ENCODE results near the gene NHLRC1.

DNA sequence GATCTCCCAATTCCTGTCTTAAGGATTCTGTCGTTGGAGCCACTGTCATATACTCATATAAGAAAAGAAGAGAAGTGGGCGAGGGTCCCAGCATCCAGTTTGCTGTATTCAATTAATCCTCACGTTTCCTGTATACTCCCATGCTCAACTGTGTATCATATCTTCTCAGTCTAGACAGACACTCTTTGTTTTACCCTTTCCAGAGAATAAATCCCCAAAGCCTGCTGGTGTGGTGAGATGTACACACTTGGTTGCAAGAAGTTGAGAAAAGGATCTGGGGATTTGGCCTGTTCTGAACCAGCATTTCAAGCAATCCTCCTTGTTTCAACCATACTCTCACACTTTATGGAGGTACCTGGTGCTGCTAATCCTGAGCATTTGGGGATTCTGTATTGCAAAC lies 29.3 kb upstream of the NHLRC1 start:
- TF ChIP-seq, protein P1, sequence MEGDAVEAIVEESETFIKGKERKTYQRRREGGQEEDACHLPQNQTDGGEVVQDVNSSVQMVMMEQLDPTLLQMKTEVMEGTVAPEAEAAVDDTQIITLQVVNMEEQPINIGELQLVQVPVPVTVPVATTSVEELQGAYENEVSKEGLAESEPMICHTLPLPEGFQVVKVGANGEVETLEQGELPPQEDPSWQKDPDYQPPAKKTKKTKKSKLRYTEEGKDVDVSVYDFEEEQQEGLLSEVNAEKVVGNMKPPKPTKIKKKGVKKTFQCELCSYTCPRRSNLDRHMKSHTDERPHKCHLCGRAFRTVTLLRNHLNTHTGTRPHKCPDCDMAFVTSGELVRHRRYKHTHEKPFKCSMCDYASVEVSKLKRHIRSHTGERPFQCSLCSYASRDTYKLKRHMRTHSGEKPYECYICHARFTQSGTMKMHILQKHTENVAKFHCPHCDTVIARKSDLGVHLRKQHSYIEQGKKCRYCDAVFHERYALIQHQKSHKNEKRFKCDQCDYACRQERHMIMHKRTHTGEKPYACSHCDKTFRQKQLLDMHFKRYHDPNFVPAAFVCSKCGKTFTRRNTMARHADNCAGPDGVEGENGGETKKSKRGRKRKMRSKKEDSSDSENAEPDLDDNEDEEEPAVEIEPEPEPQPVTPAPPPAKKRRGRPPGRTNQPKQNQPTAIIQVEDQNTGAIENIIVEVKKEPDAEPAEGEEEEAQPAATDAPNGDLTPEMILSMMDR (conservative IDR thresholded peaks at IDR 0.05; ENCODE audit: low read depth in 2 of 2) = no peak
- TF ChIP-seq ZNF114 (CRISPR knock-in tag; IDR thresholded peaks at IDR 0.05) (no peak), EZH2 (IDR thresholded peaks at IDR 0.05; ENCODE audit: low read depth, unreplicated experiment) (no peak), EZH2phosphoT487 (IDR thresholded peaks at IDR 0.05; ENCODE audit: unreplicated experiment) (no peak), JUNB (IDR thresholded peaks at IDR 0.05; ENCODE audit: unreplicated experiment) (no peak), POLR2AphosphoS5 (IDR thresholded peaks at IDR 0.05; ENCODE audit: low read depth) (no peak)
- TF ChIP-seq, protein P2, sequence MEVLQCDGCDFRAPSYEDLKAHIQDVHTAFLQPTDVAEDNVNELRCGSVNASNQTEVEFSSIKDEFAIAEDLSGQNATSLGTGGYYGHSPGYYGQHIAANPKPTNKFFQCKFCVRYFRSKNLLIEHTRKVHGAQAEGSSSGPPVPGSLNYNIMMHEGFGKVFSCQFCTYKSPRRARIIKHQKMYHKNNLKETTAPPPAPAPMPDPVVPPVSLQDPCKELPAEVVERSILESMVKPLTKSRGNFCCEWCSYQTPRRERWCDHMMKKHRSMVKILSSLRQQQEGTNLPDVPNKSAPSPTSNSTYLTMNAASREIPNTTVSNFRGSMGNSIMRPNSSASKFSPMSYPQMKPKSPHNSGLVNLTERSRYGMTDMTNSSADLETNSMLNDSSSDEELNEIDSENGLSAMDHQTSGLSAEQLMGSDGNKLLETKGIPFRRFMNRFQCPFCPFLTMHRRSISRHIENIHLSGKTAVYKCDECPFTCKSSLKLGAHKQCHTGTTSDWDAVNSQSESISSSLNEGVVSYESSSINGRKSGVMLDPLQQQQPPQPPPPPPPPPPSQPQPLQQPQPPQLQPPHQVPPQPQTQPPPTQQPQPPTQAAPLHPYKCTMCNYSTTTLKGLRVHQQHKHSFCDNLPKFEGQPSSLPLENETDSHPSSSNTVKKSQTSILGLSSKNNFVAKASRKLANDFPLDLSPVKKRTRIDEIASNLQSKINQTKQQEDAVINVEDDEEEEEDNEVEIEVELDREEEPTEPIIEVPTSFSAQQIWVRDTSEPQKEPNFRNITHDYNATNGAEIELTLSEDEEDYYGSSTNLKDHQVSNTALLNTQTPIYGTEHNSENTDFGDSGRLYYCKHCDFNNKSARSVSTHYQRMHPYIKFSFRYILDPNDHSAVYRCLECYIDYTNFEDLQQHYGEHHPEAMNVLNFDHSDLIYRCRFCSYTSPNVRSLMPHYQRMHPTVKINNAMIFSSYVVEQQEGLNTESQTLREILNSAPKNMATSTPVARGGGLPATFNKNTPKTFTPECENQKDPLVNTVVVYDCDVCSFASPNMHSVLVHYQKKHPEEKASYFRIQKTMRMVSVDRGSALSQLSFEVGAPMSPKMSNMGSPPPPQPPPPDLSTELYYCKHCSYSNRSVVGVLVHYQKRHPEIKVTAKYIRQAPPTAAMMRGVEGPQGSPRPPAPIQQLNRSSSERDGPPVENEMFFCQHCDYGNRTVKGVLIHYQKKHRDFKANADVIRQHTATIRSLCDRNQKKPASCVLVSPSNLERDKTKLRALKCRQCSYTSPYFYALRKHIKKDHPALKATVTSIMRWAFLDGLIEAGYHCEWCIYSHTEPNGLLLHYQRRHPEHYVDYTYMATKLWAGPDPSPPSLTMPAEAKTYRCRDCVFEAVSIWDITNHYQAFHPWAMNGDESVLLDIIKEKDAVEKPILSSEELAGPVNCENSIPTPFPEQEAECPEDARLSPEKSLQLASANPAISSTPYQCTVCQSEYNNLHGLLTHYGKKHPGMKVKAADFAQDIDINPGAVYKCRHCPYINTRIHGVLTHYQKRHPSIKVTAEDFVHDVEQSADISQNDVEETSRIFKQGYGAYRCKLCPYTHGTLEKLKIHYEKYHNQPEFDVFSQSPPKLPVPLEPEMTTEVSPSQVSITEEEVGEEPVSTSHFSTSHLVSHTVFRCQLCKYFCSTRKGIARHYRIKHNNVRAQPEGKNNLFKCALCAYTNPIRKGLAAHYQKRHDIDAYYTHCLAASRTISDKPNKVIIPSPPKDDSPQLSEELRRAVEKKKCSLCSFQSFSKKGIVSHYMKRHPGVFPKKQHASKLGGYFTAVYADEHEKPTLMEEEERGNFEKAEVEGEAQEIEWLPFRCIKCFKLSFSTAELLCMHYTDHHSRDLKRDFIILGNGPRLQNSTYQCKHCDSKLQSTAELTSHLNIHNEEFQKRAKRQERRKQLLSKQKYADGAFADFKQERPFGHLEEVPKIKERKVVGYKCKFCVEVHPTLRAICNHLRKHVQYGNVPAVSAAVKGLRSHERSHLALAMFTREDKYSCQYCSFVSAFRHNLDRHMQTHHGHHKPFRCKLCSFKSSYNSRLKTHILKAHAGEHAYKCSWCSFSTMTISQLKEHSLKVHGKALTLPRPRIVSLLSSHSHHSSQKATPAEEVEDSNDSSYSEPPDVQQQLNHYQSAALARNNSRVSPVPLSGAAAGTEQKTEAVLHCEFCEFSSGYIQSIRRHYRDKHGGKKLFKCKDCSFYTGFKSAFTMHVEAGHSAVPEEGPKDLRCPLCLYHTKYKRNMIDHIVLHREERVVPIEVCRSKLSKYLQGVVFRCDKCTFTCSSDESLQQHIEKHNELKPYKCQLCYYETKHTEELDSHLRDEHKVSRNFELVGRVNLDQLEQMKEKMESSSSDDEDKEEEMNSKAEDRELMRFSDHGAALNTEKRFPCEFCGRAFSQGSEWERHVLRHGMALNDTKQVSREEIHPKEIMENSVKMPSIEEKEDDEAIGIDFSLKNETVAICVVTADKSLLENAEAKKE (CRISPR knock-in tag; IDR thresholded peaks at IDR 0.05) = no peak

Measured in GM23338 (cell line).